SKM-1 treated with dmso at 0.1 percent for 144 hours (cell line): ENCODE results near the gene CDK5RAP3.
"Not testable (repeated sequence)": the region's sequence is repeated elsewhere in the genome, so short reads cannot be mapped to it uniquely, and the experiment has no call there.

Experiments used
- DNase-seq: peaks from one replicate; lab custom pipeline; 2025; ENCODE audit not compliant: unreplicated experiment; lab: John Stamatoyannopoulos, UW

Gene CDK5RAP3

GRCh38 chr17:47970725-47971499 is at the start of gene CDK5RAP3:
CDK5RAP3 (plus strand) TSS chr17:47971113; CDS start chr17:47971147, 34 bp downstream.
- DNase-seq = peak; percentile 99

- DNase-seq = no peak
Observed at GRCh38 chr17:47924785-47925677, 45.9 kb upstream of the CDK5RAP3 start.

DNA sequence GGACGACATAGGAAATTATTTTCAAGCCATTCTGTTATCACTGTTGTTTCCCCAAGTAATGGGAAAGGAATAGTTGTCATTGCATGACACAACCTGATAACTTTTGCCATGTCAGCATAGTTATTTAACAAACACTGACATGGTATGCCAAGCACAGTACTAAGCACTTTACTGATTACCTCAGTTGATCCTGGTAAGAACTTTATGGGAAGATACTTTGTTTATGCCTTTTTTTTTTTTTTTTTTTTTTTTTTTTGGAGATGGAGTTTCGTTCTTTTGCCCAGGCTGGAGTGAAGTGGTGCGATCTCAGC is 45.3 kb upstream of the CDK5RAP3 start:
- DNase-seq = no peak

DNA sequence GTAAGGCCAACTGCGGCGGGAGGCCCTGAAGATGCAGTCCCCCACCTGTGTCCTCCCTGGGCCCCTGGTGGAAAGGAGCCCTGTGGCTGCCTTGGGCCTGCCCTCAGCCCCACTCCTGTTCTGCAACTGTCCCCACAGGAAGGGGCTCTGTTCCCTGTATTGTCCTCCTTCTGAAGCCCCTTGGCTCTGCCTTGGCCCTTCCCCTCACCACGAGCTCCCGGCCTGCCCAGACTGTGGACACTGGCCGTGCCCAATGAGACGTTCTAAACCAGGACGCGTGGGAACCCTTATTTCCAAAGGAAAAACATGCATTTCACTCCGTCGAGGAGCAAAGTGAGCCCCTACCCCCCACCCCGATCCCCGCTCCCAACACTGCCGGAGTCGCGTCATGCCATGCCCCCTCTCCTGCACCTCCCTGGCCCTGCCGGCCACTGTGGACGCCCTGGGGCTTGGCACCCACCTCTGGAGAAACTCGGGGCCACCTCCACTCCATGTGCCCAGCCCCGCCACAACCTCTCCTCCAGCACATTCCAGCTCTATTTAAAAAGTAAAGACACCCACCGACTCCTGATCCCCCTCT is 43.0 kb upstream of the CDK5RAP3 start:
- no peak for DNase-seq

DNA sequence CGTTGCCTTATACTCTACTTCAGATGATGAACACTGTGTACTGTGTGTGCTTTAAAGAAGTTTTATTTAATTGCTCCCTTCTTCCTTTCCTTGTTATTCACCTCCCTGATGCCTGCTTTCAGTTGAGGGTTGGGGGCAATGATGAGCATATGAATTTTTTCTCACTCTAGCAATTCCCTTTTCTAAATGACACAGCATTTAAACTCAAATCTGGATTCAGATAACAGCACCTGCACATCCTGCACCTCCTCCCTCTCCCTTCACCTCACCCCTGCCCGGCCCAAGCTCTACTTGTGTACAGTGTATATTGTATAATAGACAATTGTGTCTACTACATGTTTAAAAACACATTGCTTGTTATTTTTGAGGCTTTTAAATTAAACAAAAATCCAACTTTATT is 42.5 kb upstream of the CDK5RAP3 start:
- no peak for DNase-seq

DNA sequence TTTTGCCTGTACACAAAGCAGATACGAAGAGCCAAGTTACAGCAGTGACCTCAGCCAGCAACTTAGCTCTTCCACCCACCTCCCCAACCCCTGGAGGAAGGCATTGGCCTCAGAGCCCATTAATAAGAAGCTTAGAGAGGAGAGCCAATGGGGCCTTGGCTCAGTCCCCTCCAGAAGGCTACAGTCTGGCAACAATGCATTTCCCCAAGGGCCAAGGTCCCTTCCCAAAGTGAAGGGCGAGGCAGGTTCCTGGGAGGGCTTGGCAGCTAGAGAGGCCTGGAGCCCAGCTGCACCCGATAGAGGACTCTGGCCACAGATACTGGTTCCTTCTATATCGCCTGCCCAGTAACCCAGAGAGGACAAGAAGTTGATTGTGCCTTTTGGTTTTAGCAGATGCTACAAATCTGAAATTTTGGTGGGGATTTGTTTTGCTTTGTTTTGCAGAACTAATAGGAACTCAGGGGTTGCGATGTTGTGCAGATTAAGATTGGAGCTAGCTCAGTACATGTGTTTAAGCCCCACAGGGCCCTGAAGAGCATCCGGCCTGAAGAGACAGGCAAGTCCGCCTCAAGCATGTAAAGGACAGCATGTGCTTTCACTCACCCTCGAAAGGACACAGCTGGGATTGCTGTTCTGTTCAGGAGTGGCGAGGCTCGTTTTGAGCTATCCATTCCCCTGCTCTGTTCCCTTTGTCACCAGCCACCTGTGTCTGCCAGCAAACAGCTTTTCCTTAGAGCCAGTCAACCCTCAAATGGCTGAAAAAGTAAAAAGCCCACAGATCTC is 41.5 kb upstream of the CDK5RAP3 start:
- no peak for DNase-seq

DNA sequence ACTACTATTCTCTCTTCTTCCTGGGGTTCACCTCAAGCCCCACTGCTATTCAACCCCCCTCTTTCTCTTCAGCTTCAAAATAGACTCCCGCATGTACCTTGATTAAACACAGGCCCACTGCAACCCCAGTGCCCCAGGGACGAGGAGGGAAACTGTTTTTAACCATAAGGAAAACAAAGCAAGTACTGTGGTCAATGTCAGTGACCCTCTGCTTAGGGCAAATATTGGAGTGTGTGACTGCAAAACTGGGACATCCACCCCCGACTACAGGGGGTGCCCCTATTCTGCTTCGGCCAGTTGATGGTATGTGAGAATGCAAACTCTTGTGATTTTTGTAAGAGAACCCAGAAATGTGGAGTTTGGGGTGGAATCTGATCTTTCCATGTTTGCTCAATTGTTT is 39.1 kb upstream of the CDK5RAP3 start:
- no peak for DNase-seq

- no peak for DNase-seq
Observed at GRCh38 chr17:47934856-47935255, 36.1 kb upstream of the CDK5RAP3 start.

GRCh38 chr17:47935468-47935867 is 35.4 kb upstream of the CDK5RAP3 start:
- DNase-seq = not testable (repeated sequence)

- DNase-seq = no peak
Observed at GRCh38 chr17:47935961-47936360, 35.0 kb upstream of the CDK5RAP3 start.

DNA sequence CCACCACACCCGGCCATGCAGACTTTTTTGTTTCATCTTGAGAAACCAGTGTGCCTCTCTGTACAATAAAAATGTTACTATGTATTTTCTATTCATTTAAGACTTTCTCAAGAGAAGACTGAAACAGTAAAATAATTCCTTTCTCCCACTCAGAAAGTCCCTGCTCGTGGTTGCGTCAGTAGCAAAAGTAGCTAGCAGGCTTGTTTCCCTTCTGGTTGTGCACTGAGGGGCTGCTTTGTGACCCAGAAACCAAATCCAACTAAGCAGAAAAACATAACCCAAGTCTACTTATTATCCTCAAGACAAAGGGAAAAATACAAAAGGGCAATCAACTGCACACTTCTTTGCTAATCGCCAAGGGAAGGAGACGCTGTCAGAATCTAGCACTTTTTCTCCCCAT is 33.0 kb upstream of the CDK5RAP3 start:
- no peak for DNase-seq

- DNase-seq = peak; percentile 99
Observed at GRCh38 chr17:47941246-47942095, 29.4 kb upstream of the CDK5RAP3 start, which contains the start of gene PNPO. PNPO (plus strand) TSS chr17:47941571; CDS start chr17:47941676, 105 bp downstream.

DNA sequence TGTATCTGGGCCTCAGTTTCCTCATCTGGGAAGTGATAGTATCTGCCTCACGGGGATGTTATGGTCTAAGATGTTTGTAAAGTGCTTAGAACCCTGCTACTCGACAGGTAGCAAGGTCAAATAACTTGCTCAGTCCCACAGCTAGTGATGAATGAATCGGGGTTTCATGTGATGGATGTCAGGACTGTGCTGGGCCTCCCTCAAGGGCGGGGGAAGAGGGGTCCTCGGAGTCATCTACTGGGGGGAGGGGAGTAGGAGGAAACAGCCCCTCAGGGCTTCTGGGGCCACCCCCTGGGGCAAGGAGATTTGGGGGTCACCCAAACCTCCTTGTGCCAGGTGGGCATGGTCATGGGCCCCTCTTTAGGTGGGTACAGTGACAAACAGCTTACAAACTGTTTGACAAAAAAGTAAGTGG is 28.8 kb upstream of the CDK5RAP3 start:
- DNase-seq = no peak

- no peak for DNase-seq
Observed at GRCh38 chr17:47942568-47942967, 28.3 kb upstream of the CDK5RAP3 start.

- DNase-seq = no peak
Observed at GRCh38 chr17:47945080-47945479, 25.8 kb upstream of the CDK5RAP3 start.

GRCh38 chr17:47945529-47946508 is 25.1 kb upstream of the CDK5RAP3 start:
- no peak for DNase-seq

GRCh38 chr17:47946516-47946915 is 24.4 kb upstream of the CDK5RAP3 start:
- no peak for DNase-seq

GRCh38 chr17:47946929-47947397 is 23.9 kb upstream of the CDK5RAP3 start:
- DNase-seq = peak; percentile 45

DNA sequence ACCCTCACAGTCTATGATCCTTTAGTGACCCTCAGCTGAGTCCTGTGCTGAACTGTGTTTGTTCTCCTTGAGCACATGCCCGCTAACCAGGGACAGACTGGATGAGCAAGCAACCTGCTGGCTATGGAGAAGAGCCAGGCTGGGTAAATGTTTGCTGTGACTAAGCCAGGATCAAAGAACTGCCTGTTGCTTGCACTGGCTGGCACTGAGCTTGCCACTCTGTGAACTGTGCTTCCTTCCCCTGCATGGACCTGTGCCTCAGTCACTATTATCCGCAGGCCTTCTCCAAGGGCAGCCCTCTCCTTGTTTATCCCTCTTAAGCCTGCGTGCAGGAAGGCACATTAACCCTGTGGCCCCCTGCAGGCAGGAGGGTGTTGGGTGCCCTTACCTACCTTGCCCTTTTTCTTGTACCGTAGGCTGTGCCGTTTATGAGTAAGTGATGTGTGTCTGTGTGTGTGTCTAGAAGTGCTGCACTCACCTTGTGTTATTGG is 22.2 kb upstream of the CDK5RAP3 start:
- DNase-seq = no peak
